Panc1 (cell line): ENCODE data around the gene ITGB2.

Experiments
- SIN3A ChIP-seq: IDR thresholded peaks from 2 replicates; pipeline ENCODE4 v1.6.1; 2012; ENCODE audit warnings: low read depth, mild to moderate bottlenecking, low read length, moderate library complexity, borderline replicate concordance; ENCODE audit not compliant: insufficient read depth
- TF ChIP-seq, protein P1 (sequence below): fragments of 450-650 bp; IDR thresholded peaks from 2 replicates; pipeline ENCODE4 v1.5.1; 2017; ENCODE audit warnings: mild to moderate bottlenecking

DNA sequence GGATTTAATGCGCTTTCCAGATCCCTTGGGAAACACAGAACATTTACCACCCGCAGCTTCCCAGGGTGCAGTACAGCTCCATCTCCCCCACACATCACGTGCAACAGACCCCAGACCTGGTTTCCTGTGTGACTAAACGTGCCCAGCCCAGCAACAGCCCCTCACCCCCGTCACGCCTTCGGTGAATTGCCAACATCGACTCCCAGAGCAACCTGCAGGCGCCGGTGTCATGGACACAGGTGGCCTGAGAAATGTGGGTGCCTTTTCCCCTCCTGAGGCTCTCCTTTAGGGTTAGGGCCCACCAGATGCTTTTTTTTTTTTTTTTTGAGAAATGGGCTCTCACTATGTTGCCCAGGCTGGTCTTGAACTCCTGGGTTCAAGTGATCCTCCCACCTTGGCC, 78.6 kb downstream of the ITGB2 start:
- TF ChIP-seq, protein P1, sequence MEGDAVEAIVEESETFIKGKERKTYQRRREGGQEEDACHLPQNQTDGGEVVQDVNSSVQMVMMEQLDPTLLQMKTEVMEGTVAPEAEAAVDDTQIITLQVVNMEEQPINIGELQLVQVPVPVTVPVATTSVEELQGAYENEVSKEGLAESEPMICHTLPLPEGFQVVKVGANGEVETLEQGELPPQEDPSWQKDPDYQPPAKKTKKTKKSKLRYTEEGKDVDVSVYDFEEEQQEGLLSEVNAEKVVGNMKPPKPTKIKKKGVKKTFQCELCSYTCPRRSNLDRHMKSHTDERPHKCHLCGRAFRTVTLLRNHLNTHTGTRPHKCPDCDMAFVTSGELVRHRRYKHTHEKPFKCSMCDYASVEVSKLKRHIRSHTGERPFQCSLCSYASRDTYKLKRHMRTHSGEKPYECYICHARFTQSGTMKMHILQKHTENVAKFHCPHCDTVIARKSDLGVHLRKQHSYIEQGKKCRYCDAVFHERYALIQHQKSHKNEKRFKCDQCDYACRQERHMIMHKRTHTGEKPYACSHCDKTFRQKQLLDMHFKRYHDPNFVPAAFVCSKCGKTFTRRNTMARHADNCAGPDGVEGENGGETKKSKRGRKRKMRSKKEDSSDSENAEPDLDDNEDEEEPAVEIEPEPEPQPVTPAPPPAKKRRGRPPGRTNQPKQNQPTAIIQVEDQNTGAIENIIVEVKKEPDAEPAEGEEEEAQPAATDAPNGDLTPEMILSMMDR = no peak
- TF ChIP-seq SIN3A = no peak
